CD4-positive, alpha-beta T cell (primary cell): ENCODE results near the gene SIGLEC11. TPM values are rescaled to one million over a fixed set of nuclear protein-coding genes. Genes with fewer than 3 reads are reported as not detected.

Experiments
- ATAC-seq: fragments of 200-7000 bp; cut with Tn5 transposase; one replicate; pipeline ENCODE4 v1.10.0; 2022; ENCODE audit warnings: mild to moderate bottlenecking; ENCODE audit not compliant: poor library complexity
- CTCF ChIA-PET: fragments of 350-600 bp; sonication (Branson Sonifier 250); formaldehyde crosslinking; loops from one replicate; lab custom pipeline; 2021; ENCODE audit warnings: antibody characterized with exemption, inconsistent platforms; lab: Charles Lee
- POLR2A ChIA-PET: fragments of 350-600 bp; sonication (Branson Sonifier 250); formaldehyde crosslinking; loops from one replicate; lab custom pipeline; 2021; ENCODE audit warnings: antibody characterized with exemption, inconsistent platforms; lab: Charles Lee
- DNase-seq, 14 experiments: peaks; one replicate each; pipeline ENCODE4 v3.0.0-alpha.2; 2013 to 2020; ENCODE audit warnings: mixed read lengths in 2 of 14
- H3K27ac ChIP-seq, 2 donors: one replicate each; pipeline versions ENCODE4 v1.5.1 to v1.7.0; 2013; ENCODE audit warnings: low read length in 2 of 2, low read depth in 1 of 2, mild to moderate bottlenecking in 1 of 2
- H3K27me3 ChIP-seq, 2 experiments: 1 replicate in 1 of 2; 2 replicates in 1 of 2; pipeline versions ENCODE4 v1.6.1 to v1.7.0; 2013; ENCODE audit warnings: low read length in 2 of 2, control low read depth in 1 of 2, mild to moderate bottlenecking in 1 of 2, moderate library complexity in 1 of 2; ENCODE audit not compliant: insufficient read depth in 2 of 2, control insufficient read depth in 1 of 2
- H3K36me3 ChIP-seq: one replicate; pipeline ENCODE4 v1.6.1; 2013; ENCODE audit warnings: low read length, control low read depth; ENCODE audit not compliant: insufficient read depth
- H3K4me1 ChIP-seq: one replicate; pipeline ENCODE4 v1.6.1; 2013; ENCODE audit warnings: low read length, control low read depth; ENCODE audit not compliant: insufficient read depth
- H3K4me3 ChIP-seq: one replicate; pipeline ENCODE4 v1.5.1; 2013; ENCODE audit warnings: mild to moderate bottlenecking, low read length, moderate library complexity
- H3K9me3 ChIP-seq, 2 experiments: 1 replicate in 1 of 2; 2 replicates in 1 of 2; pipeline versions ENCODE4 v1.6.1 to v1.7.0; 2013; ENCODE audit warnings: low read length in 2 of 2, mild to moderate bottlenecking in 2 of 2, control low read depth in 1 of 2, moderate library complexity in 1 of 2; ENCODE audit not compliant: control insufficient read depth in 1 of 2, insufficient read depth in 1 of 2
- H3K27ac Mint-ChIP-seq: one replicate; pipeline ENCODE4 v1.8.0; 2020; ENCODE audit warnings: mixed read lengths
- H3K27me3 Mint-ChIP-seq: one replicate; pipeline ENCODE4 v1.8.0; 2021; ENCODE audit warnings: mixed read lengths
- H3K36me3 Mint-ChIP-seq: one replicate; pipeline ENCODE4 v1.8.0; 2021; ENCODE audit warnings: low read depth, mixed read lengths
- H3K4me1 Mint-ChIP-seq: one replicate; pipeline ENCODE4 v1.8.0; 2021; ENCODE audit warnings: low read depth, mixed read lengths
- H3K4me3 Mint-ChIP-seq: one replicate; pipeline ENCODE4 v1.8.0; 2020; ENCODE audit warnings: mild to moderate bottlenecking, mixed read lengths
- H3K9me3 Mint-ChIP-seq: one replicate; pipeline ENCODE4 v1.8.0; 2020; ENCODE audit warnings: mixed read lengths
- CTCF ChIP-seq: fragments of 200-600 bp; IDR thresholded peaks from one replicate; pipeline ENCODE4 v1.8.0; 2022; ENCODE audit warnings: antibody characterized with exemption, mild to moderate bottlenecking
- intact Hi-C, 2 experiments: fragments of 100-400 bp; cut with DNase I in 1 of 2; cut with micrococcal nuclease in 1 of 2; formaldehyde crosslinking; loops; one replicate each; pipeline versions ENCODE4 v1.15.1 to v1.9.0; 2023 to 2025; cut with DNase I, micrococcal nuclease
- total RNA-seq, 174 experiments: library from RNA in 2 of 174; stranded (reverse) in 2 of 174; gene quantifications; one replicate each; pipeline ENCODE4 v1.2.3 and lab custom pipeline; 2021 to 2026

SIGLEC11 gene
- total RNA-seq, 2 experiments from 2014 or later: 0.08 TPM; not detected in 1

DNA sequence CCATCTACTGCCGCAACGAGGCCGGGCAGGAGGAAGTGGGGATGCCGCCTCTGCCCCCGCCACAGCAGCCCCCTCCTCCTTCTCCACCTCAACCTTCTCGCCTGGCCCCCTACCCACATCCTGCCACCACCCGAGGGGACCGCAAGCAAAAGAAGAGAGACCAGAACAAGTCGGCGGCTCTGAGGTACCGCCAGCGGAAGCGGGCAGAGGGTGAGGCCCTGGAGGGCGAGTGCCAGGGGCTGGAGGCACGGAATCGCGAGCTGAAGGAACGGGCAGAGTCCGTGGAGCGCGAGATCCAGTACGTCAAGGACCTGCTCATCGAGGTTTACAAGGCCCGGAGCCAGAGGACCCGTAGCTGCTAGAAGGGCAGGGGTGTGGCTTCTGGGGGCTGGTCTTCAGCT, 28.2 kb downstream of the SIGLEC11 start:
- H3K36me3 Mint-ChIP-seq: peaks cover 19% of the 10 kb centered on the region
- Histone ChIP-seq H3K4me1 (peaks cover 55% of the 10 kb centered on the region), H3K9me3 (peaks cover 0 to 4% of the 10 kb centered on the region in 2 experiments), H3K4me3 (peak overlapping the region; percentile 39), H3K36me3 (peaks cover under 1% of the 10 kb centered on the region), H3K27ac (peak overlapping the region in 1 of 2 donors; percentile 29), H3K27me3 (no peaks in the 10 kb centered on the region)
- ATAC-seq (no peak), DNase-seq (peak in 13 of 14 experiments; percentile 14 to 78 (median 45))
- no peak overlapping the region for H3K27ac Mint-ChIP-seq
- peak overlapping the region; percentile 54 for H3K4me3 Mint-ChIP-seq
- TF ChIP-seq CTCF: no peak
- intact Hi-C loops: loop anchor here (5.0 kb wide), 2 partner anchors 35 to 580 kb away; partner anchors contain the start of genes ASPDH (in 1 of the 2), IL4I1 (in 1 of the 2) and JOSD2 (in 1 of the 2)
- H3K27me3 Mint-ChIP-seq: peaks cover 5% of the 10 kb centered on the region
- H3K4me1 Mint-ChIP-seq: peaks cover 49% of the 10 kb centered on the region
- ChIA-PET POLR2A (no interaction called here), CTCF (no interaction called here)
- H3K9me3 Mint-ChIP-seq: no peaks in the 10 kb centered on the region

DNA sequence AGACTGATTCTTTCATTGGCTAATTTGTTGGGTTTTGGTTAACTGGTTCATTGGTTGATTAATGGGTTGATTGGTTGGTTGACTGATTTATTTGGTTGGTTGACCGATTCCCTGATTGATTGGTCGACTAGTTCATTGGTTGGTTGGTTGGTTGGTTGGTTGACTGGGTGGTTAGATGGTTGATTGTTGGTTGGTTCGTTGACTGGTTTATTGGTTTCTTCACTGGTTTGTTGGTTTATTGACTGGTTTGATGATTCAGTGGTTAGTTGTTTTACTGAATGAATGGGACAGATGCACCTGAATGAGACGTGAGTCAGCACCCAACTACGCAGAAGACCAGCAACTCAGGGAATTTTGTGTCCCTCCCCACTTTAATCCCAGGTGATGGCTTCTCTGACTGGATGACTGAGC, 28.9 kb downstream of the SIGLEC11 start:
- Histone ChIP-seq H3K27ac (no peak overlapping the region), H3K4me3 (no peak overlapping the region), H3K36me3 (peaks cover 7% of the 10 kb centered on the region), H3K9me3 (peaks cover 0 to 4% of the 10 kb centered on the region in 2 experiments), H3K4me1 (peaks cover 58% of the 10 kb centered on the region), H3K27me3 (no peaks in the 10 kb centered on the region)
- Mint-ChIP-seq H3K27ac (no peak overlapping the region), H3K9me3 (no peaks in the 10 kb centered on the region), H3K36me3 (peaks cover 26% of the 10 kb centered on the region), H3K4me1 (peaks cover 56% of the 10 kb centered on the region), H3K27me3 (peaks cover 5% of the 10 kb centered on the region), H3K4me3 (peak overlapping the region; percentile 8)
- intact Hi-C loops: loop anchor here (5.0 kb wide), 2 partner anchors 35 to 580 kb away; partner anchors contain the start of genes ASPDH (in 1 of the 2), IL4I1 (in 1 of the 2) and JOSD2 (in 1 of the 2)
- no peak for DNase-seq
- POLR2A ChIA-PET: no interaction called here
- TF ChIP-seq CTCF: no peak
- no peak for ATAC-seq
- CTCF ChIA-PET: no interaction called here

DNA sequence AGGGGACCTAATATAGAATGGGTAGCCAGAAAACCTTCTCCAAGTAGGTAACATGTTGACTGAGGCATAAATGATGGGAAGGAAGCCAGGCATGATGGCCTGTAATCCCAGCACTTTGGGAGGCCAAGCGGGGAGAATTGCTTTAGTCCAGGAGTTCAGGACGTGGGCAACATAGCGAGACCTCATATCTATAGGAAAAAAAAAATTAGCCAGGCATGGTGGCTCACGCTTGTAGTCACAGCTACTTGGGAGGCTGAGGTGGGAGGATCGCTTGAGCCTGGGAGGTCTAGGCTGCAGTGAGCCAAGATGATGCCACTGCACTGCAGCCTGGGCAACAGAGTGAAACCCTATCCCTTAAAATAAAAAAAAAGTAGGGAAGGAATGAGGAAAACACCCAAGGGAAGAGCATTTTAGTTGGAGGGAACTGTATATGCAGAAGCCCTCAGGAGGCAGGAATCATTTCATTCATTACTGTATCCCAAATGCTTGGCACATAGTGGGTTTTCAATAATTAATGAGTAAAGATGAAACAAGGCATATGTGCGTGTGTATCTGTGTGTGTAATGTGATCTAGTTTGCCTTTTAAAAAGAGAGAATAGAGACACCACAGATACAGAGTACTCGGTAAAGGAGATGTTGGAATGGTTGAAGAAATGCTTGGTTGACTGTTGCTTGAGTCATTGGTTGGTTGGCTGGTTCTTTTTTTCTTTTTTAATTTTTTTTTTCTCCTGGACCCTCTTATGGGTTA, 29.5 kb downstream of the SIGLEC11 start:
- no peaks in the 10 kb centered on the region for H3K9me3 Mint-ChIP-seq
- no peak overlapping the region for H3K27ac ChIP-seq
- no peaks in the 10 kb centered on the region for H3K27me3 ChIP-seq
- peak overlapping the region; percentile 26 for H3K4me3 Mint-ChIP-seq
- no peak for ATAC-seq
- intact Hi-C loops: loop anchor here (5.0 kb wide), 2 partner anchors 34 to 581 kb away; partner anchors contain the start of genes ASPDH (in 1 of the 2), IL4I1 (in 1 of the 2) and JOSD2 (in 1 of the 2)
- POLR2A ChIA-PET: no interaction called here
- TF ChIP-seq CTCF: no peak
- H3K27me3 Mint-ChIP-seq: peaks cover 5% of the 10 kb centered on the region
- H3K27ac Mint-ChIP-seq: peak overlapping the region; percentile 10
- DNase-seq: no peak
- peaks cover 0 to 4% of the 10 kb centered on the region in 2 experiments for H3K9me3 ChIP-seq
- H3K4me1 Mint-ChIP-seq: peaks cover 60% of the 10 kb centered on the region
- no peak overlapping the region for H3K4me3 ChIP-seq
- peaks cover 29% of the 10 kb centered on the region for H3K36me3 Mint-ChIP-seq
- peaks cover 64% of the 10 kb centered on the region for H3K4me1 ChIP-seq
- H3K36me3 ChIP-seq: peaks cover 12% of the 10 kb centered on the region
- CTCF ChIA-PET: no interaction called here
